NCI-H2171 (cell line): ENCODE results near the gene FRRS1.
"Not testable (repeated sequence)": the region's sequence is repeated elsewhere in the genome, so short reads cannot be mapped to it uniquely, and the experiment has no call there.

Source experiments
- DNase-seq: peaks from one replicate; lab custom pipeline; 2025; lab: John Stamatoyannopoulos, UW

The FRRS1 gene

GRCh38 chr1:99764909-99765308 lies 1.5 kb downstream of the FRRS1 start:
- no peak for DNase-seq

- no peak for DNase-seq
Observed at GRCh38 chr1:99764439-99764838, 2.0 kb downstream of the FRRS1 start.

- DNase-seq: no peak
Observed at GRCh38 chr1:99763956-99764355, 2.5 kb downstream of the FRRS1 start.

- no peak for DNase-seq
Observed at GRCh38 chr1:99761774-99762173, 4.7 kb downstream of the FRRS1 start.

- DNase-seq: no peak
Observed at GRCh38 chr1:99759518-99760160, 6.8 kb downstream of the FRRS1 start.

GRCh38 chr1:99758686-99759517 lies 7.5 kb downstream of the FRRS1 start:
- not testable (repeated sequence) for DNase-seq

- DNase-seq: no peak
Observed at GRCh38 chr1:99758073-99758511, 8.3 kb downstream of the FRRS1 start.

- DNase-seq: no peak
Observed at GRCh38 chr1:99756598-99756997, 9.8 kb downstream of the FRRS1 start.

- no peak for DNase-seq
Observed at GRCh38 chr1:99755664-99756063, 10.8 kb downstream of the FRRS1 start.

GRCh38 chr1:99754697-99755096 lies 11.7 kb downstream of the FRRS1 start:
- DNase-seq: no peak

- DNase-seq: no peak
Observed at GRCh38 chr1:99754055-99754626, 12.3 kb downstream of the FRRS1 start.

GRCh38 chr1:99751877-99752504 lies 14.4 kb downstream of the FRRS1 start:
- no peak for DNase-seq

GRCh38 chr1:99749504-99750347 lies 16.7 kb downstream of the FRRS1 start:
- DNase-seq: no peak

GRCh38 chr1:99748419-99748818 lies 18.0 kb downstream of the FRRS1 start:
- DNase-seq: no peak

- DNase-seq: no peak
Observed at GRCh38 chr1:99745684-99746083, 20.8 kb downstream of the FRRS1 start.

- no peak for DNase-seq
Observed at GRCh38 chr1:99745061-99745460, 21.4 kb downstream of the FRRS1 start.

GRCh38 chr1:99740141-99740540 lies 26.3 kb downstream of the FRRS1 start:
- DNase-seq: no peak

- DNase-seq: no peak
Observed at GRCh38 chr1:99738858-99739465, 27.5 kb downstream of the FRRS1 start.

- peak; percentile 21 for DNase-seq
Observed at GRCh38 chr1:99737016-99737415, 29.4 kb downstream of the FRRS1 start.

- no peak for DNase-seq
Observed at GRCh38 chr1:99735852-99736251, 30.6 kb downstream of the FRRS1 start.

GRCh38 chr1:99731384-99731783 lies 35.1 kb downstream of the FRRS1 start:
- DNase-seq: no peak
